Neuronal stem cell (in vitro differentiated cells): Measurements from ENCODE around the gene CNTROB.
A peak's percentile ranks its signal among the peaks of the same experiment; 100 is the strongest.

ENCODE experiments used
- DNase-seq: peaks from one replicate; pipeline ENCODE4 v3.0.0-alpha.2; 2013; ENCODE audit warnings: low spot score
- H2AFZ ChIP-seq: one replicate; pipeline ENCODE4 v1.6.1; 2013; ENCODE audit warnings: mild to moderate bottlenecking, low read length, inconsistent platforms
- H2AK5ac ChIP-seq: 2 replicates; pipeline ENCODE4 v1.6.1; 2013; ENCODE audit warnings: low read depth, mild to moderate bottlenecking, inconsistent platforms, low read length, moderate library complexity, mixed read lengths
- H2BK120ac ChIP-seq: 2 replicates; pipeline ENCODE4 v1.6.1; 2013; ENCODE audit warnings: low read depth, mild to moderate bottlenecking, inconsistent platforms, low read length, moderate library complexity, mixed read lengths
- H2BK12ac ChIP-seq: one replicate; pipeline ENCODE4 v1.6.1; 2013; ENCODE audit warnings: low read length, inconsistent platforms
- H2BK15ac ChIP-seq: 2 replicates; pipeline ENCODE4 v1.6.1; 2013; ENCODE audit warnings: mild to moderate bottlenecking, low read length, inconsistent platforms, mixed read lengths
- H2BK5ac ChIP-seq: one replicate; pipeline ENCODE4 v1.6.1; 2013; ENCODE audit warnings: inconsistent platforms, mild to moderate bottlenecking, low read length, moderate library complexity
- H3K14ac ChIP-seq: one replicate; pipeline ENCODE4 v1.6.1; 2013; ENCODE audit warnings: low read length, inconsistent platforms
- H3K18ac ChIP-seq: 2 replicates; pipeline ENCODE4 v1.6.1; 2013; ENCODE audit warnings: low read length, inconsistent platforms
- H3K23ac ChIP-seq: 2 replicates; pipeline ENCODE4 v1.6.1; 2013; ENCODE audit warnings: low read depth, mild to moderate bottlenecking, mixed read lengths, low read length, inconsistent platforms; ENCODE audit not compliant: poor library complexity
- H3K27ac ChIP-seq: replicated peaks from 3 replicates; pipeline ENCODE4 v1.5.1; 2013; ENCODE audit warnings: low read length, inconsistent platforms
- H3K27me3 ChIP-seq, 3 experiments: 2 replicates each; pipeline ENCODE4 v1.6.1; 2013; ENCODE audit warnings: low read length in 3 of 3, mild to moderate bottlenecking in 2 of 3, inconsistent platforms in 1 of 3, low read depth in 1 of 3, mixed read lengths in 1 of 3, moderate library complexity in 1 of 3; ENCODE audit not compliant: control insufficient read depth in 3 of 3, insufficient read depth in 3 of 3
- H3K36me3 ChIP-seq, 2 donors: replicated peaks in 1 of 2; 2 replicates each; pipeline ENCODE4 v1.6.1; 2013; ENCODE audit warnings: low read length in 2 of 2; ENCODE audit not compliant: control insufficient read depth in 2 of 2, insufficient read depth in 2 of 2
- H3K4ac ChIP-seq: 2 replicates; pipeline ENCODE4 v1.6.1; 2013; ENCODE audit warnings: inconsistent platforms, mild to moderate bottlenecking, low read length, moderate library complexity
- H3K4me1 ChIP-seq, 2 donors: 1 replicate in 1 of 2; 2 replicates in 1 of 2; pipeline ENCODE4 v1.6.1; 2013; ENCODE audit warnings: low read length in 2 of 2, low read depth in 1 of 2; ENCODE audit not compliant: control insufficient read depth in 2 of 2, insufficient read depth in 1 of 2
- H3K4me2 ChIP-seq: one replicate; pipeline ENCODE4 v1.6.1; 2013; ENCODE audit warnings: mild to moderate bottlenecking, low read length, inconsistent platforms; ENCODE audit not compliant: insufficient read depth, poor library complexity, severe bottlenecking
- H3K4me3 ChIP-seq, 2 donors: 2 replicates each; pipeline ENCODE4 v1.5.1; 2013; ENCODE audit warnings: low read length in 2 of 2, mild to moderate bottlenecking in 2 of 2, inconsistent platforms in 1 of 2, moderate library complexity in 1 of 2
- H3K79me1 ChIP-seq: one replicate; pipeline ENCODE4 v1.6.1; 2013; ENCODE audit warnings: low read depth, mild to moderate bottlenecking, inconsistent platforms, low read length, moderate library complexity
- H3K9ac ChIP-seq: one replicate; pipeline ENCODE4 v1.6.1; 2013; ENCODE audit warnings: mild to moderate bottlenecking, low read depth, low read length, inconsistent platforms; ENCODE audit not compliant: poor library complexity
- H3K9me3 ChIP-seq, 2 donors: replicated peaks in 1 of 2; 2 replicates each; pipeline versions ENCODE3 to v1.6.1; 2013; ENCODE audit warnings: low read length in 2 of 2, mild to moderate bottlenecking in 2 of 2, inconsistent platforms in 1 of 2, low read depth in 1 of 2, mixed read lengths in 1 of 2, moderate library complexity in 1 of 2; ENCODE audit not compliant: control insufficient read depth in 2 of 2, insufficient read depth in 1 of 2
- H4K8ac ChIP-seq: one replicate; pipeline ENCODE4 v1.6.1; 2013; ENCODE audit warnings: low read depth, mild to moderate bottlenecking, inconsistent platforms, low read length, moderate library complexity
- H4K91ac ChIP-seq: one replicate; pipeline ENCODE4 v1.6.1; 2013; ENCODE audit warnings: low read length, low read depth, mild to moderate bottlenecking, inconsistent platforms; ENCODE audit not compliant: poor library complexity
- WGBS, 2 donors: extraction: QIAGEN DNeasy Blood & Tissue Kit; methylation state at CpG; one replicate each; pipeline ENCODE4 v1.1.7; 2013; ENCODE audit warnings: missing lambda C conversion rate in 2 of 2, mixed read lengths in 1 of 2; ENCODE audit not compliant: insufficient read length in 2 of 2, insufficient replicate concordance in 1 of 2; ENCODE audit errors: extremely low coverage in 2 of 2; 5-methylcytosine and 5-hydroxymethylcytosine counted together

CNTROB gene

DNA sequence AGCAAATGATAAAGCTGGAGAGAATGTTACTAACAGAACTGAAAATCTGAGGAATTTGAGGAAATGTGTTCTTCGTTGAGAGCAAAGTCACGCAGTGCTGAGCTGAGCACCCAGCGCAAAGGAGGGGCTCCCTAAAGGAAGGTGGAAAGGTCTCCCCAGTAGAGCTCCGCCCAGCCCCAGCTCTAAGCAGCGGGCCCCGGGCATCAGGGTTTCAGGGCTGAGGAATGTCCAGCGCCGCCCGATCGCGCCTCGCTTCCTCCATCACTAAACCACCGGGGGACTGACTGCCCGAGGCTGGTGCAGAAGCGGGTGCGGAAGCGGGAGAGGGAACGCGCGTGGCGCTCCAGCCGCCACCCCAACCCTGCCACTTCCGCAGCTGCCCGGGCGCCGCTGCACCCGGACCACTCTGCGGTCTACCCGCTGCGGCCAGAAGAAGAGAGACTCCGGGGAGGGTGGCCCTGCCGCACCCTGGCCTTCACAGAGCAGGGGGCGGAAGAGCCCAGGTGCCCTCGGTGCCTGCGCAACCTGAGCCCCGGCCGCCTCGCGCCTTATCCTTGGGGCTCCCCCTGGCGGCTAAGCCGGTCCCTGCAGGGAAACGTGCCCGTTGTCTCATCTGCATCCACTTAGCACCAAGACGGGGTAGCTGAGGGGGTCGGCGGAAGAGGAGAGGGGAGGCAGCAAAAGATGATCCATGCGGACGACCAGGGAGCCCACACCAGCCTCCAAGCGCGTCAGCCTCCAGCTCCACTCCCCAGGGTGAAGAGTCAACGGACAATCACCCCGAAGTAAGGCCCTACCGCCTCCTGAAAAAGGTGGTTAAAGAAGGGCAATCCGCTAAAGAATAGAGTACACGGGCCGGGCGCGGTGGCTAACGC is 58.0 kb downstream of the CNTROB start:
- WGBS, 2 donors: no CpG with 5 or more reads among the region's 59 CpGs
- Histone ChIP-seq H3K23ac (peak overlapping the region; percentile 32), H3K9ac (peak overlapping the region; percentile 73), H3K36me3 (no peaks in the 10 kb centered on the region), H4K8ac (no peak overlapping the region), H3K4ac (no peak overlapping the region), H2BK5ac (no peak overlapping the region), H3K27me3 (peaks cover 0 to 6% (median 5%) of the 10 kb centered on the region in 3 experiments), H2AFZ (peak overlapping the region; percentile 100), H3K79me1 (no peaks in the 10 kb centered on the region), H2BK120ac (no peak overlapping the region), H3K4me2 (peak overlapping the region; percentile 100), H4K91ac (no peak overlapping the region), H3K9me3 (no peaks in the 10 kb centered on the region), H3K14ac (peak overlapping the region; percentile 57), H3K27ac (no peak overlapping the region), H2AK5ac (no peak overlapping the region), H3K4me3 (peak overlapping the region; percentile 45 to 86), H2BK12ac (no peak overlapping the region), H2BK15ac (no peak overlapping the region), H3K18ac (peak overlapping the region; percentile 93), H3K4me1 (peaks cover 0 to 2% of the 10 kb centered on the region in 2 donors)
- DNase-seq: peak; percentile 82

DNA sequence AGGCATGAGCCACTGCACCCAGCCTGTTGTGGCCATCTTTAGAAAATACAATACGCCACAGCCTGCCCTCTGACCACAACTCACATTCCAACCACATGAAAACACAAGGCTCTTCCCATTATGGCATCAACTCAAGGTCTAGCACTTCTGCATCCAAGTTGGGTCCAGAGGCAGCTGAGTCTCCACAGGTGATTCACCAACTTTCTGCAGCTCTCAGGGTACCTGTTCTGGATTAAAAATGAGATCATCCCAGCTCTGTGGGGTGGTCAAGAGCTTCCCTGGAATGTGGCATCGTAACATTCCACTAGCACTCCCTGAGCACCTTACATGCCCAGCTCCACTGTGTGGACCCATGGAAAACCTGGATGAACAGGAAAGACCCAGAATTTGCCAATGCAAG is 60.5 kb downstream of the CNTROB start:
- Histone ChIP-seq H2BK5ac (no peak overlapping the region), H3K18ac (no peak overlapping the region), H3K4ac (no peak overlapping the region), H3K4me1 (peaks cover 0 to 2% of the 10 kb centered on the region in 2 donors), H4K91ac (no peak overlapping the region), H3K9ac (no peak overlapping the region), H3K14ac (no peak overlapping the region), H2AFZ (no peak overlapping the region), H3K4me3 (no peak overlapping the region), H3K36me3 (no peaks in the 10 kb centered on the region), H2BK120ac (no peak overlapping the region), H4K8ac (no peak overlapping the region), H3K23ac (no peak overlapping the region), H3K9me3 (no peaks in the 10 kb centered on the region), H2AK5ac (no peak overlapping the region), H3K79me1 (no peaks in the 10 kb centered on the region), H3K4me2 (no peak overlapping the region), H2BK12ac (no peak overlapping the region), H2BK15ac (no peak overlapping the region), H3K27ac (no peak overlapping the region), H3K27me3 (peaks cover 0 to 12% (median 5%) of the 10 kb centered on the region in 3 experiments)
- no peak for DNase-seq
- no CpG with 5 or more reads among the region's 2 CpGs for WGBS, 2 donors

DNA sequence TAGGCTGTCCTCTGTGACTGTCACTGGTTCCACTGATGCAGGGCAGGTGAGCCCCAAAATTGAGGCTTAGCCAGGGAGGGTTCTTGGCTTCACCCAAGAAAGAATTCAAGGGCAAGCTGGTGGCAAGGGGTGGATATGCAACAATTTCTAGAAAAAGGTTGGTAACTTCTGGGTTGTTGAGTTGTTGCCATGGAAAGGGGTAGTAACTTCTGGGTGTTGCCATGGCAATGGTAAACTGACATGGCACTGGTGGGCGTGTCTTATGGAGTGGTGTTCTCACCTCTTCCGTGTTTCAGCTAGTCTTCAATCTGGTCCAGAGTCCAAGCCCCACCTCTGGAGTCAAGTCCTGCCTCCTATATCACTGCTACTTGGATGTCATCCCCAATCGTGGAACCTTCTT is 60.9 kb downstream of the CNTROB start:
- Histone ChIP-seq H2AK5ac (no peak overlapping the region), H3K4me1 (peaks cover 0 to 2% of the 10 kb centered on the region in 2 donors), H3K36me3 (no peaks in the 10 kb centered on the region), H3K14ac (no peak overlapping the region), H2BK5ac (no peak overlapping the region), H3K79me1 (no peaks in the 10 kb centered on the region), H2BK120ac (no peak overlapping the region), H4K8ac (no peak overlapping the region), H3K27ac (no peak overlapping the region), H3K4me3 (no peak overlapping the region), H3K9ac (no peak overlapping the region), H2AFZ (no peak overlapping the region), H3K4me2 (no peak overlapping the region), H3K23ac (no peak overlapping the region), H3K18ac (no peak overlapping the region), H3K27me3 (peaks cover 0 to 12% (median 5%) of the 10 kb centered on the region in 3 experiments), H4K91ac (no peak overlapping the region), H2BK12ac (no peak overlapping the region), H3K4ac (no peak overlapping the region), H3K9me3 (no peaks in the 10 kb centered on the region), H2BK15ac (no peak overlapping the region)
- WGBS, 2 donors: no CpG with 5 or more reads among the region's 3 CpGs
- DNase-seq: no peak

DNA sequence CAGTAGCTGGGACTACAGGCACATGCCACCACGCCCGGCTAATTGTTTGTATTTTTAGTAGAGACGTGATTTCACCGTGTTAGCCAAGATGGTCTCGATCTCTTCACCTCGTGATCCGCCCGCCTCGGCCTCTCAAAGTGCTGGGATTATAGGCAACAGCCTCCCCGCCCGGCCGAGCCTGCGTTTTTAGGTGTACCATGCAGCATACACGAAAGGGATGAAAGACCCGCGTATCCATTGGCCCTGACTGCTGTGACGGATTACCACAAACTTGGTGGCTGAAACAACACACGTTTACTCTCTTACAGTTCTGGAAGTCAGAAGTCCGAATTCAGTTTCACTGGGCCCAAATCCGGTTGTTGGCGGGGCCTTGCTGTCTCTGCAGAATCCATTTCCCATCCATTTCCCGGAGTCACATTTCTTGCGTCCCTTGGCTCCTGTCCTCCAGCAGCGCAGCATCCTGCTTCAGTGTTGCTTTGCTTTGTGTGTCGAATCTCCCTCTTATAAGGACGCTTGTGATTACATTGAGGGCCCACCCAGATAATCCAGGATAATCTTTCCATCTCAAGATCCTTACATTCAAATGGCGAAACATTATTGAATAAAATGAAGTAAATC is 62.1 kb downstream of the CNTROB start:
- H4K91ac ChIP-seq: no peak overlapping the region
- no peaks in the 10 kb centered on the region for H3K36me3 ChIP-seq
- peaks cover 0 to 2% of the 10 kb centered on the region in 2 donors for H3K4me1 ChIP-seq
- DNase-seq: no peak
- H3K27me3 ChIP-seq: peaks cover 0 to 12% (median 5%) of the 10 kb centered on the region in 3 experiments
- H3K14ac ChIP-seq: no peak overlapping the region
- H3K4ac ChIP-seq: no peak overlapping the region
- no peak overlapping the region for H2BK15ac ChIP-seq
- no peaks in the 10 kb centered on the region for H3K9me3 ChIP-seq
- no peaks in the 10 kb centered on the region for H3K79me1 ChIP-seq
- no peak overlapping the region for H3K18ac ChIP-seq
- no peak overlapping the region for H4K8ac ChIP-seq
- H2BK5ac ChIP-seq: no peak overlapping the region
- H3K23ac ChIP-seq: no peak overlapping the region
- no CpG with 5 or more reads among the region's 27 CpGs for WGBS, 2 donors
- no peak overlapping the region for H3K9ac ChIP-seq
- no peak overlapping the region for H2BK12ac ChIP-seq
- H2AK5ac ChIP-seq: no peak overlapping the region
- H2AFZ ChIP-seq: no peak overlapping the region
- no peak overlapping the region for H3K4me3 ChIP-seq
- H2BK120ac ChIP-seq: no peak overlapping the region
- no peak overlapping the region for H3K4me2 ChIP-seq
- H3K27ac ChIP-seq: no peak overlapping the region
